HG03095 (cell line): ENCODE results near the gene BRMS1L.

Source experiments
- ATAC-seq: cut with Tn5 transposase; IDR thresholded peaks from one replicate; pipeline ENCODE4 v1.9.1; 2021; ENCODE audit warnings: moderate library complexity; ENCODE audit not compliant: unreplicated experiment

The BRMS1L gene

DNA sequence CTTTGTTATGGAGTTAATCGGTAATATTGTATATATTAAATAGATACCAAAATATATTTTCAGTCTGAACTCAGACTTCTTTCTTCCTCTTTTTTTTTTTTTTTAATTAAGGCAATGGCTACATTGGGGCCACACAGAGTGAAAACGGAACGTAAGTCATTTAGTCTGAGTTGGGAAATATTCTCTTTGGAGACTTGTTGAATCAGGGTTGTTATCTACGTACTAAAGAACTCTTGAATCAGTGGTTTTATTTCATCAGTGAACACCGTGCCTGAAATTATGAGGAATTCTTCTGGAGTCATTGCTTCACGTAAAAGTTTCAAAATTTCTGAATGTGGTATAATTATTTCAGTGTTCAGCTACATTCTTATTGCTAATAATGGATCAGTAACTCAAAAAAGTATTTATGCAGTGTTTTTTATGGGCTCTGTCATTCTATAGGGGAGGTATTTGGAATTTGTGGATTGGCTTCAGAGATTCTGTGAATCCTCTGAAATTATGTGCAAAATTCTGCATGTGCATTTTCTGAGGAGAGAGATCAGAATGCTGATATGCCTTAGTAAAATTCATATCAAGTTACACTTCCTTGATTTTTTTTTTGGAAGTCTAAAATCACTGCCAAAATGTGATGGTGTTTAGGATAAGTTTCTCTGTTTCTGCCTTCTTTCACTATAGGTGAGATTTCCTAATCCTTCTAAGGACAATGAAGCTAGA is 39.6 kb downstream of the BRMS1L start:
- no peak for ATAC-seq

- no peak for ATAC-seq
These were observed 40.6 kb downstream of the BRMS1L start for GRCh38 chr14:35866595-35867279.

DNA sequence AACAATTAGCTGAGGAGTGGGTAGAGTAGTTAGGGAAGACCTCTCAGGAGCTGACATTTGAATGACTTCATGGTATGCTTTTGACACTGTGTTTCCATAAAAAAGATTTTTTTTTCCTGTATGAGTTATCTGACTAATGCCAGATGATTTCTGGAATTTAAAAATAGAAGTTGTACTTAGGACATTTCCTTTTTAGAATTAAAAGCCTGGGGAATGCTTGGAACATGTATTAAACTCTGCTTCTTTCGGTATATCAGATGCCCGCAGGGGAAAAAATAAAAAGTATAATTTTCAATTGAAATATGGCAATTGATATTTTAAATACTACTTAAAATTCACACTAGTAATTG is 41.1 kb downstream of the BRMS1L start:
- ATAC-seq, result no peak

DNA sequence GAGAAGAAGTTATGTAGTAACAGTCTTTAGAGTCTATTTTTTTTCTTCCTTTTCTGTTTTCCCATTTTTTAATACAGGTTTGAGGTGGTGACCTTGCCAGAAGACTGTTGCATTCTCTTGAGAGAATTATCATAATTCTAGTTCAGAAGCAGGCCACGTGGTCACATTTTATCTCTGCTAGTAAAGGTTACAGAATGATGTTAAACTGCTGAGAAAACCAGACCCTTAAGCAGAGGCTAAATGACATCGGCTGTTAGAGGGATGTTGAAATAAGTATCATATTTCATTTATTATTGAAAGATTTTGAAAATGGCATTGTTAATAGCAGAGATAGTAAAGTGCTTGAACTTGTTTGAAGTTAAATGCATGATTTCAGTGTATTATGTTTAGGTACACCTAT is 49.2 kb downstream of the BRMS1L start:
- ATAC-seq, result no peak

GRCh38 chr14:35877276-35877675 is 51.1 kb downstream of the BRMS1L start:
- no peak for ATAC-seq

DNA sequence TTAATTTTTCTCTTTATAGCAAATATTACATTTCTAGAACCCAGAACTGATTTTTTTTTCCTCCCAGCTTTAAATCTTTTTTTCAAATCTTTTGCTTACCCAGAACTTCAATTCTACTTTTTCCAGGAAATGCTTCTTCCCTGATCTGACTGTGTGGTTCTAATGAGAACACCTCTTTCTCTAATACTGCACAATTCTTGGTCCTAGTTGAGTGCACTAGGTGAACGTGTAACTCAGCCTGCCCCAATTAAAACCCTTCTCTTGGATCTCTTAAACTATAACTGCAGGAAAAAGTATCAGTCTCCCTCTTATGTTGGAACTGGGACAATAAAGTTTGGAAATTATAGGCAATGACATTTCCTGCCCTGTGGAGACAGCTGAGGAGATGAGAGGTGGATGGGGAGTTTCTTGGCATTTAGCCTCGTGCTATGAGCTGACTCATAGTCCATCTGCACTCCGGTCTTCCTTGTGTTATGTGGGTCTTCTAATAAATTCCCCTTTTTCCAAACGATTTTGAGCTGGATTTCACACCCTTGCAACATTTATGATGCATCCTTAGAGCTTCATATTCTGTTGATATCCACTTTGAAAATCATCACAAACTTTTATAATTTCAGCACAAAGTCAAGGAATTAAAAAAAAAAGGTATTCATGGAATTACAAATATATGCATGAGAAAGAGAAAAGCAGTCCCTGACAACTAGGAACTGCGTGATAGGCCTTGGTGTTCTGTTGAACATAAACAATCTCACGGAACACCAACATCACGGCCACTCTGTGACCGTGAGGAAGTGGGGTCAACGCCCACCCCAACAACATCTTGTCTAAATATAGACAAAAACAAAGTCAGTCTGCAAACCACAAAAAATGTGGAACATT is 52.4 kb downstream of the BRMS1L start:
- no peak for ATAC-seq

DNA sequence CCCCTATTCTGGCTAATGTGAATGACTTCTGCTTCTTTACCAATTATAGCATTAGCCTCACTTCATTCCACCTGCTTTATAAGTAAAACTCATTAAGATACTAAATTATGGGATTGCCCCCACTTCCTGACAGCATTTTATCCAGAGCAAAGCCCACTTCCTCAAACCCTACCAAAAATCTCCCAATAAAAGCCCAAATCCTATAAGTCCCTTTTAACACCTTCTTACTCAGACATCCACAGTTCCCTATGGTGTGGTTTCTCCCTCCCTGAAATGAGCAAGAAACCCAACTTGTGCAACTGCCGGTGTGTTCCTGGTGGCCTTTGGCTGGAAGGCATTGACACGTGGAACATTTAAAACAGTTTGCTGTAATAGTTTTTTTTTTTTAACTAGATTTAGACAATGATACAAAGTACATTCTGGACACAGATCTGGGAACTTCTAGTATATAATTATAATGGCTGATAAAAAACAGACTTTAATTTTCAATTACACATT is 53.1 kb downstream of the BRMS1L start:
- no peak for ATAC-seq

- ATAC-seq, result no peak
These were observed 53.6 kb downstream of the BRMS1L start for GRCh38 chr14:35879654-35880249.

GRCh38 chr14:35881280-35881679 is 55.1 kb downstream of the BRMS1L start:
- no peak for ATAC-seq

- ATAC-seq, result no peak
These were observed 57.6 kb downstream of the BRMS1L start for GRCh38 chr14:35883677-35884293.

DNA sequence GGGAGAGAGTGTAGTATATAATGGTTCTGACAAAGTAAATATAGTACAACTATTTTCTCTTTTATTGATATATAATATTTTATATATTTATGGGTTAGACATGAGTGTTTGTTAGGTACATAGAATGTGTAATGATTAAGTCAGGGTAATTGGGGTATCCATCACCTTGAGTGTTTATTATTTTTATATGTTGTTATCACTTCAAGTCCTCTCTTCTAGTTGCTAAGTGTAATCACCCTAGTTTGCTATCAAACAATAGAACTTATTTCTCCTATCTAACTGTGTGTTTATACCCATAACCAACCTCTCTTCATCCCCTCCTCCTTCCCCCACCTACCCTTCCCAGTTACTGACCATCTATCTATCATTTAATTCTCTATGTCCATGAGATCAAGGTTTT is 64.2 kb downstream of the BRMS1L start:
- no peak for ATAC-seq

DNA sequence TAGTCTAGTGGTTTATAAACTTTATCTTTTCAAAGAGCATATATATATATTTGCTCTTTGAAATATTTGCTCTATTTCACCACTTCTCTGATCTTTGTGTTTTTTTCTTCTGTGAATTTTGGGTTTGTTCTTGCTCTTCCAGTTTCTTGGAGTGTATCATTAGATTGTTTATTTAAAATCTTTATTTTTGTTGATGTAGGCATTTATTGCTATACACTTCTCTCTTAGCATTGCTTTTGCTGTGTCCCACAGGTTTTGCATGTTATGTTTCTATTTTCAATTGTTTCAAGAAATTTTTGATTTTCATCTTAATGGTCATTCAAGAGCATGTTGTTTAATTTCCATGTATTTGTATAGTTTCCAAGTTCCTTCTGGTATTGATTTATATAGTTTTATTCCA is 69.1 kb downstream of the BRMS1L start:
- no peak for ATAC-seq

- ATAC-seq, result no peak
These were observed 71.5 kb downstream of the BRMS1L start for GRCh38 chr14:35897616-35898111.

DNA sequence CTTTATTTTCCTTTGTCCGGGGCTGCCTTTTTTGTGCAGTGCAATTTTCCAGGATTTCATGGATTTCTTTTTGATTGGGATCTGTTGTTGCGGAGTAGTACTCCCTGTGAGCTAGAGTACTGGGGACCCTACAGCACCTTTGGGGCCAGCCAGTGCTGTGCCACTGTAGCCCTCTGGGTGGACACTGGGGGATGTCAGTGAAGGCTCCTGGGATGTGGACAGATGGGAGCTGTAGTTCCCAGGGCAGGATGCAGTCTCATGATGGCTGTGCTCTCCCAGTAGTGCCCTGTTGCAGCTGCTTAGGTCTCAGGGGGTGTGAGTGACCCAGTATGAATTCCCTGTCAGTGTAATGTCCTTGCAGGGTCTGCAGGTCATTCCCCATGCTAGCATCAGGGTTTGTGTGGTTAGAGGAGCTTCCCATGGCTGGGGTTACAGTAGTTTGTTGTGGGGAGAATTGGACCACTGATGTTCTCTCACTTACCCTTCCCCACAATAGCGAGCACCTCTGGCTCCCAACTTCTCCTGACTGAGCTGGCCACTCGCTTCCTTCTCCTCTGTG is 72.2 kb downstream of the BRMS1L start:
- ATAC-seq, result no peak

- ATAC-seq, result no peak
These were observed 74.6 kb downstream of the BRMS1L start for GRCh38 chr14:35900741-35901140.

DNA sequence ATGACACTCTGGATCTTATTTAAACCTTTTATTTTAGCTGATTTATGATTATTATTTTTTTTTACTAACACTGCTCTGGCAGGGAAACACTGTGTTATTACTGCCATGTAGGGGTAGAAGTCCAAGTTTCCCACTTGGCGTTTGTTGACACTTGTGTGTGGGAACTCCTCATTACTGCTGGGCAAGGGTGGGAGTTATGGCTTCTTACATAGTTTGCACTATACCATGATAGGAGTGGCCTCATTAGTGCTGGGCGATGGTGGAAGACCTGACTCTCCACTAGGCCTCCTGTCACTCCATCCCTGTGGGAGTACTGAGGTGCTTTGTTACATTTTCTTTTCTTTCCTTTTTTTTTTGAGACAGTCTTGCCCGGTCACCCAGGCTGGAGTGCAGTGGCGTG is 83.5 kb downstream of the BRMS1L start:
- ATAC-seq, result no peak

GRCh38 chr14:35910191-35910590 is 84.1 kb downstream of the BRMS1L start:
- no peak for ATAC-seq

DNA sequence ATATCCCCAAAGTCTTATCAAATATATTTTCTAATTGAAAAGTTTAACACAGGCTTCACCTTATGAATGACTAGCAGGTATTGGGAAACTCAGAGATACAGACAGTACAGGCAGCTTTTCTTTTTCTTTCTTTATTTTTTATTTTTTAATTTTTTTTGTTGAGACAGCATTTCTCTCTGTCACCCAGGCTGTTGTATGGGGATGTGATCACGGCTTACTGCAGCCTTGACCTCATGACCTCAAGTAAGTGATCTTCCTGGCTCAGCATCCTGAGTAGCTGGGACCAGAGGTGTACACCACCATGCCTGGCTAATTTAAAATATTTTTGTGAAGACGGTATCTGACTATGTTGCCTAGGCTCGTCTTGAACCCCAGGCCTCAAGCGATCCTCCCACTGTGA is 85.0 kb downstream of the BRMS1L start:
- no peak for ATAC-seq

GRCh38 chr14:35915185-35915584 is 89.0 kb downstream of the BRMS1L start:
- no peak for ATAC-seq

DNA sequence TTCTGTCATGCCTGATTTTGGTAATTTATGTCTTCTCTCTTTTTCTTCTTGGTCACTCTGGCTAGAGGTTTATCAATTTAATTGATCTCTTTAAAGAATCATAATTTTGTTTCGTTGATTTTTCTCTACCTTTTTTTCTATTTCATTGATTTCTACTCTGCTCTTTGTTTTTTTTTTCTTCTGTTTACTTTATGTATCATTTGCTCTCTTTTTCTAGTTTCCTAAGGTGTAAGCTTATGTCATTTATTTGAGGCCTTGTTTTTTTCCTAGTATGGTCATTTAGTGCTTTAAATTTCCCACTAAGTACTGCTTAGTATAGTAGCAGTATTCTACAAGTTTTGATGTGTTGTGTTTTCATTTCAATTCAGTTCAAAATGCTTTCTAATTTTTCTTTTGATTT is 89.6 kb downstream of the BRMS1L start:
- no peak for ATAC-seq
